Frontal cortex (tissue), 4 donors: ENCODE data around the gene FHIT. TPM values are rescaled to one million over a fixed set of nuclear protein-coding genes. Genes with fewer than 3 reads are reported as not detected.

Experiments used
- DNase-seq, 2 donors: peaks; one replicate each; pipeline ENCODE4 v3.0.0; 2012; ENCODE audit warnings: low spot score in 2 of 2
- FAIRE-seq: peaks from 2 replicates; lab custom pipeline; 2012; peaks lifted over from hg19 to GRCh38; lab: Jason Lieb, UNC
- total RNA-seq: library from RNA; depleted of rRNA; stranded (reverse); fragments of >200 nt; gene quantifications from one replicate; pipeline ENCODE4 v1.2.3, GENCODE V29; 2014
- donor health status: control.
- donor health status: control.
- donor health status: control.

Gene FHIT
- total RNA-seq, 1 donor from 2014 or later, result 1.6 TPM

DNA sequence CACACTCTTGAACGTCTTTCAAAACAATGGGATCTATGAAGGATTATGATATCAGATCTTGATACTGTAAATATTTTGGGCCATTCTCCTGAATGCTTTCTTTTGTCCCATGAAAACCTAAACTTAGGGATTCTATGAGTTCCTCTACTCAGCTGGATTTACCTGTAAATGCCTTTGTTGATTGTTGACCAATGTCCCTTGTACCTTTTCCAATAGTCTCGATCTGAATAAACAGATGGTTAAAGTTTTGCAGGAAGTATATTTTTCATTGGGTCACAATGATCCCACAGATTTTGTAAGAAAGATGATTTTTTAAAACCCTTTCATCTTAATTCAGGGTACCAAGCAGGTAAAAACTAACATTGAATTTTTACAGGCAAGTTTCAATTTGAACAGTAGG is 634.1 kb downstream of the FHIT start:
- DNase-seq, result no peak
- FAIRE-seq, result no peak

DNA sequence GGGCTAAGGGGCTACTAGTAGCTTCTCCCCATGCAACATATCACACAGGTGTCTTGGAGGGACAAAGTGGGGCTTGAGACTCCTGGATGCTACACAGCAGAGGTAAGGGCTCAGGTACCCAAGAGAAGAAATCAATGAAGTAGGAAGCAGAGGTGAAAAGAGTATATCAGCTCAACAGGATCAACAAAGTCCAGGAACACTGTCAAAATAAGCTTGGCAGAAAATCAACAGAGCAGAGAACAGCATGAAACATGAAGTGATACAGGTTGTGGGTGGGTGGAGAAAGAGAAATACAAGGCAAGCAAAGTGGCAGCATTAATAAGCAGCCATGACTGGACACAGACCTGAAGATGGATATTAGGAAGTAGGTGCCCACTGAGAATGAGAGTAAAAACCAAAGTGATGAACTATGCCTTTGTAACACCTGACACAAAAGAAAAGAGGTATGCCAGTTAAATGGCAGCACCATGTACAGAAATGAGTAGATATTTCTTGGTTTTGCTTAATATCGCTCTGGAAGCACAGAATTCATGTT is 637.4 kb downstream of the FHIT start:
- no peak for DNase-seq
- FAIRE-seq, result no peak

DNA sequence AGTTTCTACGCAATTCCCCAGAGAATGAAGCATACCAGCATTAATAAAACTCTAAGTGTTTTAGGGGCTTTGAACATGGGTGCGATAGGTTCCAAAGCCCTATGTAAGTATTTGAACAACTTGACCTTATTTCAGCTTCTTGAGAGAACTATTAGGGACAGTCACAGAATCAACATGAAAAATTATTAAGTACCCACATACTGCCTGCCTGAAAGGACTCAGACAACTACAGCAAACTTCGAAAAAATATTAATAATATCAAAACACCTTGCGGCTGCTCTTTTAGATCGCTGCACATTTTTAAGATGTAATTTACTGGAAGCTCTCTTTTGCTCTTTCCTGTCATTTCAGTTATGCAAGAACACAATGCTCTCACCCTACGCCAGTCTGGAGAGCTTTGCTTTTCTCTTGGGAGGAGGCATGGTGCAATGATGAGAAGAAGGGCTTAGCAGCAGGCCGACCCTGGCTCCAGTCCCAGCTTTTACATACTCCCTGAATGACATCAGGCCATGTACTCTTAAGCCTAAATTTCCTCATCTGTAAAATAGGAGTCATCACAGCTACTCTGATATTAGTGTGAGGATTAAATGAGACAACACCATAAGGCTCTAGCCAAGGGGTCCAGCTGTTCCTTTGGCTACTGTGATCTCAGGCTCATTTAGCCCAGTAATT is 640.7 kb downstream of the FHIT start:
- no peak for DNase-seq
- FAIRE-seq, result no peak

DNA sequence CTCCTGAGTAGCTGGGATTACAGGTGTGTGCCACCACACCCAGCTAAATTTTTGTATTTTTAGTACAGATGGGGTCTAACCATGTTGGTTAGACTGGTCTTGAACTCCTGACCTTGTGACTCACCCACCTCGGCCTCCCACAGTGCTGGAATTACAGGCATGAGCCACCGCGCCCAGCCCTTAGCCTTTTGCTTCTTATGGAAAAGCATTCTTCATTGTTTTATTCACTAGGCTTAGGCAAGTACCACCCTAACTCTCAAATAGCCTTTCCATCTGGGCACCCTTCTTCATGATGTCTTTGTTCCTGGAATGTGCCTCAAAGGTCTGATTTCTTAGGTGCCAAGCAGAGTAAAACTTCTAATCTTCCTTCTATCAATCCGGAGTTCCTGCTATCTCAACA is 641.8 kb downstream of the FHIT start:
- no peak for DNase-seq
- no peak for FAIRE-seq

DNA sequence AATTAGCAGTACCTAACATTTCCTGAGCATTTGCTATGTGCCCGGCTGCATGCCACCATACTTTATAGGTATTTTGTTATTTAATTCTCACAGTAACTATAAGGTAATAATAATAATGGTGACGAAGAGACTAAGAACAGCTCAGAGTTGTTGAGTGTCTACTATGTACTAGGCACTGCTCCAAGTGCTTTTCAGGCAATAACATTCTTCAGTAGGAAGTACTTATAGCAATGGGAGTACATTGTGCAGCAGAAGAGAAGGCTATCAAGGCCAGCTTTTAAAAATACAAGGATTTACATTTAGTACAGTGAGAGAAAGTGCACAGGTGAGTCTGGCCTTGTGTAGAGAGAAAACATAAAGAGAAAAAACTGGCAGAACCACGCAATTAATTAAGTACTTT is 647.4 kb downstream of the FHIT start:
- FAIRE-seq (no peak), DNase-seq (no peak)

DNA sequence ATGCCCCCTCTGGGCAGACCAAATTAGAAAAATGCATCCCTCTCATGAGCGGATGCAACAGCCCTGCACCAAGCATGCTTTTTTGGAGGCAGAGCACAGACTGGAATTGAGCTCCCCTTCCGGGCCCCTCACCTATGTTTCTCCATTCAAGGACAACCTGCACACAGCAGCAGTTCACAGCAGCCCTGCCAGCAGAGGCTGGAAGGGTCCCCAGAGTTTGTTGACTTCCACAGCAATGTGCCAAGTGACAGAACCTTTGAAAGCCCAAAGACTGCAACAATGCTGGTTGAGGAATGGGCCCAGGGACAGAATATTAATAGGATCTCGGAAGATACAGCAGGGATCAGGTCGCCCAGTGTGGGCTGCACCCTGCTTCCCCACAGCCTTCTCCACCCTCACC is 650.4 kb downstream of the FHIT start:
- no peak for FAIRE-seq
- DNase-seq, result no peak

DNA sequence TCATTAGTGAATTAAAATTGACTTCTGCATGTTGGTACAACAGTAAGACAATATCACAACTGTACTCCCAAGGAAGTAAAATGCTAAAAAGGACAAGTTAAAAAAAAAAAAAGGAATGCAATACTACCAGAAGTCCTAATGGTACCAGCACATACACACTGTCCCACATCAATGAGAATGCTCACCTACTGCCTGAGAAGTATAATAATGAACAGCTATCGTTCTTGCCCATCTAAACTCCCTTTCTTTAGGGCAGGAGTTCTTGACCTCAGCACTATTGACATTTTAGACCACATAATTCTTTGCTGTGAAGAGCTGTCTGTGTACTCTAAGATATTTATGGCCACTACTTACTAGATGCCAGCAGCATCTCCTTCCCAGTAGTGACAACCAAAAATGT is 651.7 kb downstream of the FHIT start:
- DNase-seq, result no peak
- FAIRE-seq, result no peak

DNA sequence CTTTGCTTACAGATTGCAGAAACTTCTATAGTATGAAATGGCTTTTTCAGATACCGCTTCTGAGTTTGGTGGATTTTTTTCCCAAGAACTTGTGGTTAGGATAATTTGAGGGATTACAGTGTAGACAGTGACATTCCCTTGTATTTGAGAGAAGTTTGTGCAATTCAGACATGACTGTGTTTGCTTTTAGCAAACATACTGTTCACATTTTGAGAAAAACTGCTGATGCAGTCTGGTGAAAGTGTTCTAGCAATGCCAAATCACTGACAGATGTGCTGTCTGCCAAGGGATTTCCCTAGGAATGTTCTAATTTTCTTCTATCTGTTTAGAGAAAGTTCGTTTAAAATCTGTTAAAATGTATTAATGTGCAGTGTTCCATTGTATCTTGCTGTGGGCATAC is 652.6 kb downstream of the FHIT start:
- DNase-seq (no peak), FAIRE-seq (no peak)

DNA sequence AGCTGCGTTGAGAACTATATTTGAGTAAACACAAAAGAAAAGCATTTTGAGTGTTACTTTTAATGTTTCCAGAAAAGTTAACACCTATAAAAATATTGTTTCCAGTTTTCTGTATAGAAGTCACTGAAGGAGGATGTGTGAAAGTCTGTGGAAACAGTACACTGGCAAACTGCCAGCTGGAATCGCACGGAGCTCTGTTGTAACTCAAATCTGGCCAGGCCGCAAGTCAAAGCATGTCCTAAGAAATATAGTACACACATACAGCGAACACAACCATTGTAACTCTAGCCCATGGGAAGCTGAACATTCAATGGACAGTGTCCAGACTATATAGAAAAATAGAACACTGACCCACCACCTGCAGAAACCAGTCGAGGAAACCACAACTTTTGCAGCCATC is 657.2 kb downstream of the FHIT start:
- DNase-seq, result no peak
- FAIRE-seq, result no peak

DNA sequence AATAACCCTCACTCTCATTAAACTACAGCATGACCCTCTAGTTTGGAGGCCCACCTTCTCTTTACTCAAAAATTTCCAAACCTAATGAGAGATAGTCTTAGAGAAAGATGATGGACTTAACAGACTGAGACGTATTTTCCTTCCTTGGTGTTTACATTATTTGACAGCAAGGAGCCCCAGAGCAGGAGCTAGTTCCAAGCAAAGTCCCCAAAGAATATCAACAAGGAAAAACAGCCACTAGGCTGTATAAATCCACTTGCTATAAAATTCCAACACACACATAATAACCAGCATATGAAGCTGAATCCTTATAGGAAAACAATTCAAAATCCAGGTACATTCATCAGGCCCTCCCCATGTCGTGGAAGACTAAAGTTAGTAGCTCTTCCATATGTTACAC is 660.0 kb downstream of the FHIT start:
- FAIRE-seq (no peak), DNase-seq (no peak)

DNA sequence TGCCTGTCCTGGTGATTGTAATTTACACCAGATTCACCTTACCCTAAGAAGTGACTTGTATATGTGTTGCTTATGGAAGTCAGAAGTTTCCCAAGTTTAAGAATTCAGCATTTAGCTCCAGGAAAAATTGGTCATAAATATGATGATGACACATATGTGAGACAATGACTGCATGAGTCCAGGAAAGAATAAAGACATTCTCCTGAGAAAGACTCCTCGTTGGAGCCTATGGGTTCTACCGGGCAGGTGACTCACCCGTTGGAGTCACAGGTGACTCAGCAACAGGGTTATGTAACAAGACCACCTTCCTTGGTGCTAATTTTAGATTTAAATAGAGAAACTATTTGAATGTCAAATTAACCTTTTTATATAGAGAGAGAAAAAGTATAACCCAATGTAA is 662.4 kb downstream of the FHIT start:
- DNase-seq, result no peak

DNA sequence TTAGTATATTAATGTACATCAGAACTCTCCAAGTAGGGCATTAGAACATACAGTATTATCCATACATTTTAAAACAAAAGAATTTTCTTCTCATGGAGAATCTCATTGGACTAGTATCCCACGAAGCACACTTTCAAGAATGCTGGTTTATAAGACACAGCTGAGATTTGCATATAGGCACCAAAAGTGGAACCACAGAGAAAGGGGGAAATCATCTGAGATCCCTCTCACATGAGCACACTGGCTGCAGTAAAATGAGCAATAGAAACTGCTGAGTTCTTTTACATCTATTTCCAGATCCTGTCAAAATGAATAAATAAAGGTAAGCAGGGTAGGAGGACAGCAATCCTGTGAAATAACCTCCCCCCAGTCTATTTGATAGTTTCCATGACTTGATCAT is 665.3 kb downstream of the FHIT start:
- DNase-seq (no peak), FAIRE-seq (no peak)

More for the DNA sequence above, 662.4 kb downstream of the FHIT start:
- no peak for FAIRE-seq

DNA sequence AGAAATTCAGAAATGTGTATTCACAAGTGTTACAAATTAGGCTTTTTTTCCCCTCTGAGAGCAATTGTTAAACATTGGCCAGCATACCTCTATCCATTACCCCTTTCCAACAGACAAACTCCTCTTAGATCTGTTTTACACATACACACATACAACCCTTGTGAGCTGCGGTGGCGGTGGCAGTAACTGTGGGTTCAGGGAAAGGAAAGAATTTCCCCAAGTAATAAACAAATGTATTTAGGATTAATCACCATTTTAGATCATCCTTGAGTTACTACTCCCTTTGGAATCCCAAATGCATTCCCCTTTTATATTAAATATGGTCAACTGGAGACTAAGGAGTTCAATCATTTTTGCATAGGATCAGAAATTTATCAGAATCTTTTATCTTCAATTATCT is 667.0 kb downstream of the FHIT start:
- DNase-seq (no peak), FAIRE-seq (no peak)

DNA sequence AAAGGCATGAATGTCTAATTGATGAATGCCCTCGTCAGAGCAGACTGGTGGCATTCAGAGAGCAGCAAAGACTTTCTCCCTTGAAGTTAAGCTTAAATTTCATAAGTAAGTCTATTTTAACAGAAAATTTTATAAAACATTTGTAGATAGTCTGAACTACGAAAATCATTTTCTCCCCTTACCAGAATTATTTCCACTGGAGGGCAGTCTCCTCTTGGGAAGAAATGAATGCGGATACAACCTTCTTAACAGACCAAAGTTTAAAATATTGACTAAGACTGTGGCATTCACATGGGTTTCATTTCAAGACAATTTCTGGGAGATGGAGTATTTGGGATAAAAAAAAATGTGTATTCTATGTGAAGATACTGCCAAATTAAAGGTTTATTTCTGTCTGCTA is 669.0 kb downstream of the FHIT start:
- no peak for FAIRE-seq
- no peak for DNase-seq

DNA sequence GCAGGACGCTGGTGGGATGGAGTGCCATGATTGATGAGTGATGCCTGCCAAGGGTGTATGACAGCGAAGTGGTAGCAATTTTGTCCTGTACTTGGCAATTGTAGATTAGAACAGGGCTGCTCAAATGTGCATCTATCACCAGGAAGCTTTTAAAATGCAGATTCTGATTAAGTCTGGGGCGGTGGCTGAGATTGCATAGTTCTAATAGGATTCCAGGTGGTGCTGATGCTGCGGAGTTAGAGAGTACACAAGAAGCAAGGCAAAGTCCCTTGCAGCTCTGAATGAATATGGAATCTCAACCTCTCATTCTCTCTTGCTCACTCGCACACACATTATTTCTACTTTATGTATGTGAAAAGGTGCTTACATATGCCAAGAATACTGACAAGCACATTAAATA is 670.4 kb downstream of the FHIT start:
- FAIRE-seq, result no peak
- DNase-seq, result no peak

DNA sequence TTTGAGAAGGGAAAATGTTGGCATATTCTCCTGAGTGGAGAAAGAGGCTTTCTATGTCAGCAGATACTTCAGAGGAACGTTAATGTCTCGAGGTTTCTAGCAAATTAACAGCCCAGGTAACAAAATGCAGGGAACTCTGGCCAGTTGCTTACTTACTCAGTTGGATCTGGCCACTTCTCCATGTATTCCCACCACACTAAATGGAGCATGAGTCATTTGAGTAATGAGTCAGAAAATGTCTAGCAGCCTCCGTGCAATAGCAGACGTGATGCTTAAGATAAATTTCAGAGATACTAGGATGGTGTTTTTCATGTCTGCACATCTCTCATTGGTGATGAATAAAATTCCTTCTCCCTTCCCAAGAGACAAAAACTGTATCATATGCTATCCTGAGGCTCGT is 671.5 kb downstream of the FHIT start:
- FAIRE-seq (no peak), DNase-seq (peak in 1 of 2 donors; percentile 10)

DNA sequence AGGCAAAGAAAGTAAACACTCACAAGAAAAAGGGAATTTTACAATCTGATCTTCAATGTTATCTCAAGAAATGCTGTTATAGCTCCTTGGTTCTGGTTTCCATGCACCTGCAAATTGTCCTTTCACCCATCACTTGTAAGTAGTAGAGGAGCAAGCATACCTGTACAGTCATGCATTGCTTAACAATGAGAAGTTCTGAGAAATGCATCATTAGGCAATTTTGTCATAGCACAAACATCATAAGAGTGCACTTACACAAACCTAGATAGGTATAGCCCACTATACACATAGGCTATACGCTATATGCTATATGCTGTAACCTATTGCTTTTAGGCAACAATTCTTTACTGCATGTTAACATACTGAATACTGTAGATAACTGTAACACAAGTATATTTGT is 672.3 kb downstream of the FHIT start:
- DNase-seq (no peak), FAIRE-seq (no peak)

DNA sequence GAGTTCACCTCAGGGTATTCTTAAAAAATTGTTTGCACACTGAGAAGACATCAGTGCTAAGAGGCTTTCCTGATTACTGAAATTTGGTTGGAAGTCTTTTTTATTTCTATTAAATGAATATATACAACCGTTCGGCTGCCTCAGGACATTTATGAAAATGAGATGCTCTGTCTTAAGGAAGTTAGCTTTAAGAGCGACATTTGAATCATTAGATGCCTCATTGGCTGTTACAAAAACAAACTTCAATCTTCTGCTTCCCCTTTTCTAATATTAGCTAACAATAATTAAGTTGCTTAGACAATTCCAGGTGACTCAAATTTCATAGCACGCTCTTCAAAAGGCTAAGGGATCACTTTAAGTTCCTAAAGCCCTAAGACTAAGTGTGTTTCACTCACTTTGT is 673.7 kb downstream of the FHIT start:
- FAIRE-seq (no peak), DNase-seq (no peak)

DNA sequence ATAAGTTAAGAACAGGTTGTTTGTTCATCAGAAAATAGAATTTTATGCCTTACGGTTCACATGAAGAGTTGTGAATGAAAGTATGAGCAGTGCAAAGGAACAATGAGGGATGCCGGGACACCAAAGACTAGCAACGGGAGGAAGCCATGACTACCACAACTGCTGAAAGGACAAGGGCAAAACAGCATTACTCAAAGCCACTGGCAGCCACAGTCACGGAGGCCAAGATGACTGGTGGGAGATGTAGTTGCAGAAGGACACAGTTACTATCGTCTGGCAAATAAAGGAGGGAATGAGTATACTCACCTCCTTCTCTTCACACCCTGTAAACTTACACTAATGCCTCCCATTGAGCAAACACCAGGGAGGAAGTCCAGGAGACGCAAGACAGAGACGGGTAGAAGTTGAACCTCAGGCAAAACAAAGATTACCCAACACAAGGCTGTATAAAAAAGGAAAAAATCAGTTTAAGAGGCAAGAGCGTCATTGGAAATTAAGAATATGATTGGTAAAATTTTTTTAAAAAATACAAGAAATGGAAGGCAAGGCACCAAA is 675.5 kb downstream of the FHIT start:
- no peak for FAIRE-seq
- DNase-seq, result no peak

DNA sequence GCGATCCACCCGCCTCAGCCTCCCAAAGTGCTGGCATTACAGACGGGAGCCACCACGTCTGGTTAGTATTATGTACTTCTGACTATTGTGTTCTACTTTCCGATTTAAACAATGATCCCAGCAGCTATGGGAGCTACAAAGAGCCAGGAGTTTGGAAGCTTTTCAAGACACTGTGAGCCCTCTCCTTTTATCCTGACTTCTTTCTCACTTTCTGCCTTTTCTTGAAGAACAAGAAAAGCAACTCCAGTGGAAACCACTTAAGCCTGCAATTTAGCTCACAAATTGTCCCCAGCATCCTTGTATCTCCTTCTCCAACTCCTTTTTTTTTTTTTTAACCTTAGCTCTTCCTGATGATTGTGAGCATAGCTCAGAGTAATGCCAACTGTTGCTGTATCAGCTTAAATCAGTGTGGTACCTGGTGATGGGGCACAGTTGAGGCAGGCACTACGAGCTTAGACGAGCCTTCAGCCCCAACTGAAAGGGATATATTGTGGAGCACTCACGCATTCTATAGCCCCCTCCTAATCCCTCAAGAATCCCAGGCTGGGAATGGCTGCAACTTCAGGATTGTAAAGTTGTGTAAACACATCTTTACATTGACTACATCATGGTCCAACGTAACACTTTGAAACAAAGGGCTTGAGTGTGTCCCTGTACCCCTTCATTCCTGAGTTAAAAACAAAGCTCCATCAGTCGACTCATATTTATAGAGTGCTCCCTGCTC is 677.0 kb downstream of the FHIT start:
- DNase-seq, result no peak
- no peak for FAIRE-seq

DNA sequence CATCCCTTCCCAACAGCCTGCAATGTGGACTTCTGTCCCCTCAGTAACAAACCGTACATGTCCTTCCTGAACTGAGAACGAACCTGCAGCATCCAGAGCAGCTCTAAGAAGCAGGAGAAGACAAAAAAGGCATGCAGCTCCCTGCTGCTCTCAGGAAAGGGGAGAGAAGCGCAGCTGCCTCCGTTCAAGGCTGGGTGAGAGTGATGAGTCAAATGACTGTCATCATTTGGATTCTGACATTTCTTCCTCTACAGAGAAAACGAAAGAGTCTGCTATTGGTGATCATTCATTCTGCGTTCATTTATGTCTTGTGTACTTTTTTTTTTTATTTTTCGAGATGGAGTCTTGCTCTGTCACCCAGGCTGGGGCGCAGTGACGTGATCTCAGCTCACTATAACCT is 677.8 kb downstream of the FHIT start:
- no peak for DNase-seq
- no peak for FAIRE-seq
